T-cell (primary cell): ENCODE measurements around the gene ARL11. TPM values are rescaled to one million over a fixed set of nuclear protein-coding genes. Genes with fewer than 3 reads are reported as not detected.

Source experiments
- ATAC-seq, 4 experiments: fragments of 200-7000 bp in 3 of 4; fragments of 150-1000 bp in 1 of 4; cut with Tn5 transposase; replicated peaks in 1 of 4; 1 replicate in 3 of 4; 2 replicates in 1 of 4; pipeline ENCODE4 v1.10.0; 2021; ENCODE audit warnings: moderate library complexity in 3 of 4, mild to moderate bottlenecking in 2 of 4, moderate number of reproducible peaks in 1 of 4
- CTCF ChIA-PET, 2 donors: fragments of 300-600 bp; sonication (Branson Sonifier 250); formaldehyde crosslinking; loops; one replicate each; lab custom pipeline; 2022; ENCODE audit warnings: antibody characterized with exemption in 2 of 2; lab: Charles Lee
- POLR2A ChIA-PET, 2 donors: fragments of 300-600 bp; sonication (Branson Sonifier 250); formaldehyde crosslinking; loops; one replicate each; lab custom pipeline; 2022; ENCODE audit warnings: antibody characterized with exemption in 2 of 2; lab: Charles Lee
- DNase-seq, 35 experiments: peaks; one replicate each; pipeline versions ENCODE4 v3.0.0 to v3.0.0-alpha.2; 2013 to 2023
- H3K27ac ChIP-seq: one replicate; pipeline ENCODE4 v1.5.1; 2013; ENCODE audit warnings: low read length
- H3K27me3 ChIP-seq, 2 experiments: replicated peaks in 1 of 2; 1 replicate in 1 of 2; 2 replicates in 1 of 2; pipeline versions ENCODE4 v1.6.1 to v1.7.0; 2013; ENCODE audit warnings: low read length in 1 of 2, mixed read lengths in 1 of 2; ENCODE audit not compliant: control insufficient read depth in 2 of 2, insufficient read depth in 2 of 2; ENCODE audit errors: extremely low read depth in 1 of 2
- H3K36me3 ChIP-seq, 2 donors: 1 replicate in 1 of 2; 2 replicates in 1 of 2; pipeline versions ENCODE4 v1.6.1 to v1.7.0; 2013; ENCODE audit warnings: low read length in 1 of 2; ENCODE audit not compliant: control insufficient read depth in 2 of 2, insufficient read depth in 1 of 2; ENCODE audit errors: extremely low read depth in 1 of 2
- H3K4me1 ChIP-seq, 2 experiments: 1 replicate in 1 of 2; 2 replicates in 1 of 2; pipeline versions ENCODE4 v1.6.1 to v1.7.0; 2013; ENCODE audit warnings: low read length in 2 of 2, mixed read lengths in 1 of 2; ENCODE audit not compliant: insufficient read depth in 2 of 2, control insufficient read depth in 1 of 2; ENCODE audit errors: extremely low read depth in 1 of 2
- H3K4me3 ChIP-seq, 2 donors: 1 replicate in 1 of 2; 2 replicates in 1 of 2; pipeline versions ENCODE4 v1.5.1 to v1.7.0; 2013; ENCODE audit warnings: mild to moderate bottlenecking in 2 of 2, low read length in 1 of 2, moderate library complexity in 1 of 2; ENCODE audit not compliant: control insufficient read depth in 1 of 2; ENCODE audit errors: extremely low read depth in 1 of 2
- H3K9me3 ChIP-seq: 2 replicates; pipeline ENCODE4 v1.7.0; 2013
- H3K27ac Mint-ChIP-seq, 2 donors: one replicate each; pipeline ENCODE4 v1.8.0; 2020 to 2021; ENCODE audit warnings: mild to moderate bottlenecking in 2 of 2, mixed read lengths in 2 of 2
- H3K27me3 Mint-ChIP-seq, 2 donors: one replicate each; pipeline ENCODE4 v1.8.0; 2021 to 2022; ENCODE audit warnings: mixed read lengths in 2 of 2
- H3K36me3 Mint-ChIP-seq: one replicate; pipeline ENCODE4 v1.8.0; 2021; ENCODE audit warnings: mixed read lengths
- H3K4me1 Mint-ChIP-seq, 3 donors: one replicate each; pipeline ENCODE4 v1.8.0; 2020 to 2022; ENCODE audit warnings: mixed read lengths in 3 of 3, mild to moderate bottlenecking in 1 of 3
- H3K4me3 Mint-ChIP-seq, 3 donors: one replicate each; pipeline ENCODE4 v1.8.0; 2020 to 2022; ENCODE audit warnings: mild to moderate bottlenecking in 3 of 3, mixed read lengths in 3 of 3, moderate library complexity in 3 of 3
- H3K9me3 Mint-ChIP-seq, 3 donors: one replicate each; pipeline ENCODE4 v1.8.0; 2020 to 2022; ENCODE audit warnings: mixed read lengths in 3 of 3
- WGBS: methylation state at CpG from one replicate; pipeline ENCODE4 v1.1.5; 2013; ENCODE audit warnings: missing lambda C conversion rate; ENCODE audit not compliant: insufficient coverage; 5-methylcytosine and 5-hydroxymethylcytosine counted together
- total RNA-seq, 35 experiments: library from RNA in 6 of 35; stranded (reverse) in 6 of 35; fragments of 120-200 nt in 1 of 35; gene quantifications; one replicate each; pipeline versions ENCODE4 v1.2.1 to v1.2.4 and lab custom pipeline; 2013 to 2026

The ARL11 gene
- total RNA-seq, 5 donors from 2014 or later (not counting 1 experiment from before 2014, with no cell fraction given) = 0.12 to 1.9 (median 0.53) TPM

GRCh38 chr13:49641801-49642291, 13.5 kb downstream of the ARL11 start:
- CTCF ChIA-PET = no interaction called here
- POLR2A ChIA-PET = no interaction called here
- DNase-seq = peak in 1 of 35 experiments; percentile 26
- Mint-ChIP-seq H3K4me3 (no peak overlapping the region), H3K4me1 (peaks cover 12 to 17% (median 17%) of the 10 kb centered on the region in 3 donors), H3K9me3 (no peaks in the 10 kb centered on the region), H3K27me3 (no peaks in the 10 kb centered on the region), H3K27ac (no peak overlapping the region), H3K36me3 (no peaks in the 10 kb centered on the region)
- no peak overlapping the region for H3K27ac ChIP-seq
- 100% methylated on average over 2 of the region's 4 CpGs for WGBS
- H3K36me3 ChIP-seq = no peaks in the 10 kb centered on the region
- no peaks in the 10 kb centered on the region for H3K27me3 ChIP-seq
- ATAC-seq = no peak
- no peak overlapping the region for H3K4me3 ChIP-seq
- no peaks in the 10 kb centered on the region for H3K9me3 ChIP-seq
- peaks cover 0 to 7% of the 10 kb centered on the region in 2 experiments for H3K4me1 ChIP-seq

GRCh38 chr13:49643035-49643646, 14.8 kb downstream of the ARL11 start:
- H3K36me3 Mint-ChIP-seq = no peaks in the 10 kb centered on the region
- ChIA-PET POLR2A (no interaction called here), CTCF (no interaction called here)
- 83% methylated on average over 2 of the region's 12 CpGs for WGBS
- no peaks in the 10 kb centered on the region for H3K9me3 Mint-ChIP-seq
- ATAC-seq (no peak), DNase-seq (no peak)
- H3K36me3 ChIP-seq = no peaks in the 10 kb centered on the region
- H3K4me1 Mint-ChIP-seq = peaks cover 12 to 17% (median 17%) of the 10 kb centered on the region in 3 donors
- no peaks in the 10 kb centered on the region for H3K27me3 ChIP-seq
- no peak overlapping the region for H3K4me3 Mint-ChIP-seq
- no peak overlapping the region for H3K27ac ChIP-seq
- H3K4me3 ChIP-seq = no peak overlapping the region
- peaks cover 0 to 7% of the 10 kb centered on the region in 2 experiments for H3K4me1 ChIP-seq
- no peaks in the 10 kb centered on the region for H3K9me3 ChIP-seq
- peak overlapping the region; percentile 4 to 50 for H3K27ac Mint-ChIP-seq
- no peaks in the 10 kb centered on the region for H3K27me3 Mint-ChIP-seq

GRCh38 chr13:49645451-49645850, 17.1 kb downstream of the ARL11 start:
- DNase-seq = peak in 1 of 35 experiments; percentile 12
- Histone ChIP-seq H3K27ac (no peak overlapping the region), H3K36me3 (no peaks in the 10 kb centered on the region), H3K4me3 (no peak overlapping the region), H3K9me3 (no peaks in the 10 kb centered on the region), H3K4me1 (peaks cover 0 to 7% of the 10 kb centered on the region in 2 experiments), H3K27me3 (no peaks in the 10 kb centered on the region)
- Mint-ChIP-seq H3K9me3 (no peaks in the 10 kb centered on the region), H3K4me1 (peaks cover 12 to 17% (median 17%) of the 10 kb centered on the region in 3 donors), H3K27me3 (no peaks in the 10 kb centered on the region), H3K36me3 (no peaks in the 10 kb centered on the region), H3K4me3 (peak overlapping the region; percentile 31 to 61 (median 53)), H3K27ac (peak overlapping the region; percentile 66 to 82)
- WGBS = 72% methylated on average over 6 of the region's 13 CpGs
- peak; percentile 37 to 68 (median 56) for ATAC-seq
- ChIA-PET POLR2A (no interaction called here), CTCF (interaction anchor here (0.6 to 0.7 kb wide), 3 partner anchors 33 to 363 kb away, joined by 3 read pairs; no protein-coding TSS in a partner anchor)

GRCh38 chr13:49646688-49647087, 18.4 kb downstream of the ARL11 start:
- no peaks in the 10 kb centered on the region for H3K9me3 ChIP-seq
- H3K36me3 ChIP-seq = no peaks in the 10 kb centered on the region
- 93% methylated on average over 3 of the region's 4 CpGs for WGBS
- ATAC-seq = no peak
- Mint-ChIP-seq H3K4me3 (no peak overlapping the region), H3K4me1 (peaks cover 12 to 17% (median 17%) of the 10 kb centered on the region in 3 donors), H3K27ac (no peak overlapping the region), H3K27me3 (no peaks in the 10 kb centered on the region), H3K36me3 (no peaks in the 10 kb centered on the region), H3K9me3 (no peaks in the 10 kb centered on the region)
- ChIA-PET POLR2A (no interaction called here), CTCF (no interaction called here)
- peaks cover 0 to 7% of the 10 kb centered on the region in 2 experiments for H3K4me1 ChIP-seq
- no peak overlapping the region for H3K27ac ChIP-seq
- no peak overlapping the region for H3K4me3 ChIP-seq
- DNase-seq = no peak
- H3K27me3 ChIP-seq = no peaks in the 10 kb centered on the region

- H3K4me1 Mint-ChIP-seq = peaks cover 12 to 14% (median 12%) of the 10 kb centered on the region in 3 donors
- no peaks in the 10 kb centered on the region for H3K9me3 ChIP-seq
- no peaks in the 10 kb centered on the region for H3K36me3 Mint-ChIP-seq
- no peak overlapping the region for H3K27ac ChIP-seq
- peaks cover 0 to 7% of the 10 kb centered on the region in 2 experiments for H3K4me1 ChIP-seq
- H3K9me3 Mint-ChIP-seq = no peaks in the 10 kb centered on the region
- H3K27ac Mint-ChIP-seq = no peak overlapping the region
- H3K27me3 Mint-ChIP-seq = no peaks in the 10 kb centered on the region
- WGBS = 89% methylated on average over 1 of the region's 5 CpGs
- no peak overlapping the region for H3K4me3 ChIP-seq
- ATAC-seq = no peak
- DNase-seq = no peak
- H3K27me3 ChIP-seq = peaks cover 0 to 3% of the 10 kb centered on the region in 2 experiments
- ChIA-PET POLR2A (interaction anchor here in 1 of 2 donors (0.6 kb wide), 1 partner anchor 41 kb away, joined by 3 read pairs; no protein-coding TSS in a partner anchor), CTCF (no interaction called here)
- H3K36me3 ChIP-seq = no peaks in the 10 kb centered on the region
- no peak overlapping the region for H3K4me3 Mint-ChIP-seq
These were observed 21.1 kb downstream of the ARL11 start for GRCh38 chr13:49649244-49649962.

- ATAC-seq = no peak
- Histone ChIP-seq H3K9me3 (no peaks in the 10 kb centered on the region), H3K27me3 (peaks cover 0 to 3% of the 10 kb centered on the region in 2 experiments), H3K36me3 (no peaks in the 10 kb centered on the region), H3K27ac (no peak overlapping the region), H3K4me1 (peaks cover 0 to 7% of the 10 kb centered on the region in 2 experiments), H3K4me3 (no peak overlapping the region)
- no peak for DNase-seq
- 63% methylated on average over 2 of the region's 2 CpGs for WGBS
- Mint-ChIP-seq H3K36me3 (no peaks in the 10 kb centered on the region), H3K4me3 (no peak overlapping the region), H3K27me3 (no peaks in the 10 kb centered on the region), H3K27ac (no peak overlapping the region), H3K4me1 (peaks cover 8 to 10% (median 9%) of the 10 kb centered on the region in 3 donors), H3K9me3 (no peaks in the 10 kb centered on the region)
- ChIA-PET CTCF (no interaction called here), POLR2A (no interaction called here)
These were observed 21.6 kb downstream of the ARL11 start for GRCh38 chr13:49649963-49650312.
